ENCODE results near the gene NFATC3. TPM values are rescaled to one million over a fixed set of nuclear protein-coding genes. Genes with fewer than 3 reads are reported as not detected.
A peak's percentile ranks its signal among the peaks of the same experiment; 100 is the strongest.
"Not testable (repeated sequence)": the region's sequence is repeated elsewhere in the genome, so short reads cannot be mapped to it uniquely, and the experiment has no call there.

NFATC3 gene
- total RNA-seq, 2 experiments from 2014 or later, result 208 to 209 TPM

DNA sequence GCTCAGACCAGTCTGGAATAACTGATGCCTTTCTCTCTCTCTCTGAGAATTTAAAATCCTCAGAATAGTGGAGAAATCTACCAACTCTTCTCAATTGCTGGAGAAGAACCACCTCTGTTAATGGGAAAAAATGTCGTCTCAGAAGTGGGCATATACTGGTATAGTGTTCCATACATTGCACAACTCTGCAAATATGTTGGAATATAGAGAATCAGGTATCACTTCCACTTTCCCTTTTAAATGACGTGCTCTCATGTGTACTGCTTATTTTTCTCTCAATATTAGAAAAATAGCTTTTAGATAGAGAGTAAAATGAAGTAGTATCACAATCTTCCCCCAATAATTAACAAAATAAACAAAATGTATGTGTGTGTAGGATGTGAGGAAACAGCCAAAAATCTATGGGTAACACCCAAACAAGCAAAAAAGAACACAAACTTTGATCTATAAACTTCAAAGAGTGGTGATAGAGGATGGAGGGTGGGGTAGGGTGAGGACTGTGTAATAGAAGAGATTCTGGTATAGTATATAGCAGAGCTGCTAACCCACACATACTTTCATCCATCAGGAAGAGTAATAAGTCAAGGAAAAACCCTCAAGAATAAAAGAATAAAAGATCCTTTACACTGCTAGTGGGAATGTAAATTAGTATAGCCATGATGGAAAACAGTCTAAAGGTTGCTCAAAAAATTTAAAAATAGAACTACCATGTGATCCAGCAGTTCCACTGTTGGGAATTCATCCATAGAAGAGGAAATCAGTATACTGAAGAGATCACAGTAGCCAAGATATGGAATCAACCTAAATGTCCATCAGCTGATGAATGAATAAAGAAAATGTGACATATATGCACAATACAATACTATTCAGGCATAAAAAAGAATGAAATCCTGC is 46.9 kb downstream of the NFATC3 start:
- no peak for DNase-seq
- Mint-ChIP-seq H3K27ac (peak overlapping the region; percentile 8), H3K4me3 (no peak overlapping the region), H3K36me3 (ENCODE audit: low read depth) (peaks cover 71% of the 10 kb centered on the region), H3K9me3 (no peaks in the 10 kb centered on the region), H3K4me1 (peaks cover 40% of the 10 kb centered on the region), H3K27me3 (no peaks in the 10 kb centered on the region)
- ChIA-PET CTCF (interaction anchor here (0.6 to 1.1 kb wide), 3 partner anchors 36 to 160 kb away, joined by 3 read pairs; no protein-coding TSS in a partner anchor), POLR2A (interaction anchor here (0.9 to 1.4 kb wide), 3 partner anchors 10 to 12 kb away, joined by 3 to 4 read pairs (median 3); no protein-coding TSS in a partner anchor)

DNA sequence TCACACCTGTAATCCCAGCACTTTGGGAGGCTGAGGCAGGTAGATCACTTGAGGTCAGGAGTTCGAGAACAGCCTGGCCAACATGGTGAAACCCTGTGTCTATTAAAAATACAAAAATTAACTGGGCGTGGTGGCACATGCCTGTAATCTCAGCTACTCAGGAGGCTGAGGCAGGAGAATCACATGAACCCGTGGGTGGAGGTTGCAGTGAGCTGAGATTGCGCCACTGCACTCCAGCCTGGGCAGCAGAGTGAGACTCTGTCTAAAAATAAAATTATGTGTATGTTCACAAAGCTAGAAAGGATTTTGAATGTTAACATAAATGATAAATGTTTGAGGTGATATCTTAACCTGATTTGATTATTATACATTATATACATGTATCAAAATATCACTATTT is 47.8 kb downstream of the NFATC3 start:
- not testable (repeated sequence) for H3K27ac Mint-ChIP-seq, H3K4me3 Mint-ChIP-seq, H3K27me3 Mint-ChIP-seq, DNase-seq, H3K9me3 Mint-ChIP-seq
- ChIA-PET CTCF (interaction anchor here (0.6 to 1.1 kb wide), 2 partner anchors 36 to 161 kb away, joined by 3 read pairs; no protein-coding TSS in a partner anchor), POLR2A (interaction anchor here (0.7 to 1.5 kb wide), 4 partner anchors 10 to 13 kb away, joined by 3 to 4 read pairs (median 3); no protein-coding TSS in a partner anchor)
- Mint-ChIP-seq H3K36me3 (ENCODE audit: low read depth) (peaks cover 62% of the 10 kb centered on the region), H3K4me1 (peaks cover 40% of the 10 kb centered on the region)

- H3K9me3 Mint-ChIP-seq, result no peaks in the 10 kb centered on the region
- peaks cover 40% of the 10 kb centered on the region for H3K4me1 Mint-ChIP-seq
- POLR2A ChIA-PET, result no interaction called here
- DNase-seq, result no peak
- peaks cover 67% of the 10 kb centered on the region for H3K36me3 Mint-ChIP-seq (ENCODE audit: low read depth)
- H3K4me3 Mint-ChIP-seq, result no peak overlapping the region
- CTCF ChIA-PET, result no interaction called here
- no peaks in the 10 kb centered on the region for H3K27me3 Mint-ChIP-seq
- H3K27ac Mint-ChIP-seq, result no peak overlapping the region
These were observed 49.5 kb downstream of the NFATC3 start for GRCh38 chr16:68134644-68135043.

GRCh38 chr16:68136515-68136914 is 51.3 kb downstream of the NFATC3 start:
- CTCF ChIA-PET, result interaction anchor here (0.6 kb wide), 1 partner anchor 15 kb away, joined by 3 read pairs; no protein-coding TSS in a partner anchor
- Mint-ChIP-seq H3K36me3 (ENCODE audit: low read depth) (peaks cover 61% of the 10 kb centered on the region), H3K27me3 (no peaks in the 10 kb centered on the region), H3K4me1 (peaks cover 32% of the 10 kb centered on the region), H3K9me3 (no peaks in the 10 kb centered on the region), H3K4me3 (no peak overlapping the region), H3K27ac (no peak overlapping the region)
- DNase-seq, result no peak
- POLR2A ChIA-PET, result interaction anchor here (1.2 kb wide), 1 partner anchor 17 kb away, joined by 3 read pairs; no protein-coding TSS in a partner anchor

DNA sequence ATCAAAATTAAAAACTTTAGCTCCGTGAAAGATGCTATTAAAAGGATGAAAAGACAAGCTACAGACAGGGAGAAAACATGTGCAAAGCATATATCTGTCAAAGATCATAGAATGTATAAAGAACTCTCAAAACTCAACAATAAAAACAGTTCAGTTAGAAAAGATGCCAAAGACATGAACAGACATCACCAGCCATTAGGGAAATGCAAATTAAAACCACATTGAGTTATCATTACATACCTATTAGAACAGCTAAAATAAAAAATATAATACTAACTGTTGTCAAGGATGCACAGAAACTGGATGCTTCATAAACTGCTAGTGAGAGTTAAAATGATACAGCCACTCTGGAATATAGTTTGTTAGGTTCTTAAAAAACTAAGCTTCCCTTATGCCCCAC is 58.8 kb downstream of the NFATC3 start:
- Mint-ChIP-seq H3K27me3 (no peaks in the 10 kb centered on the region), H3K27ac (no peak overlapping the region), H3K4me3 (no peak overlapping the region), H3K36me3 (ENCODE audit: low read depth) (peaks cover 57% of the 10 kb centered on the region), H3K4me1 (peaks cover 46% of the 10 kb centered on the region), H3K9me3 (no peaks in the 10 kb centered on the region)
- CTCF ChIA-PET, result interaction anchor here (0.6 to 1.0 kb wide), 2 partner anchors 50 to 83 kb away, joined by 3 to 5 read pairs; no protein-coding TSS in a partner anchor
- POLR2A ChIA-PET, result interaction anchor here (2.0 kb wide), 1 partner anchor 58 kb away, joined by 7 read pairs; the partner anchor contains the start of gene NFATC3
- no peak for DNase-seq

DNA sequence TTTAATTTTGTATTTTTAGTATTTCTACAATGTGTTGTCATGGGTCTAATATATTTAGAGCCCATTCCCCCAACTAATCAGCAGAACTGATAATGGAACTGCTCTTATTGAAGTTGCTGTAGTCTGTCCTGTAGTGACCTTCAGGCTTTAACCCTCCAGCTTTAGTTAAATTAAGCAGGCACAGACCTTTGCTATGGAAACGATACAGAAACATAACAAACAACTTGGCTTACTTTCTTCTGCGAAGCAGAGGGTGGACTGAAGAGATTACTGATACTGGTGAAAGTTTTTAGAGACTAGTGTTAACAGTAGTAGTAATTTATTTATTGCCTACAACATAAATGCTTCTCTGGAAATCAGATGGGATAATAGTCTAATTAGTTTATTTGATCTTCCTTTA is 61.4 kb downstream of the NFATC3 start:
- DNase-seq, result no peak
- Mint-ChIP-seq H3K4me3 (no peak overlapping the region), H3K4me1 (peaks cover 39% of the 10 kb centered on the region), H3K27ac (no peak overlapping the region), H3K27me3 (no peaks in the 10 kb centered on the region), H3K36me3 (ENCODE audit: low read depth) (peaks cover 52% of the 10 kb centered on the region), H3K9me3 (no peaks in the 10 kb centered on the region)
- ChIA-PET POLR2A (interaction anchor here (1.0 kb wide), 1 partner anchor 61 kb away, joined by 3 read pairs; no protein-coding TSS in a partner anchor), CTCF (no interaction called here)

- Mint-ChIP-seq H3K27ac (no peak overlapping the region), H3K36me3 (ENCODE audit: low read depth) (peaks cover 46% of the 10 kb centered on the region), H3K27me3 (no peaks in the 10 kb centered on the region), H3K9me3 (no peaks in the 10 kb centered on the region), H3K4me1 (peaks cover 31% of the 10 kb centered on the region), H3K4me3 (no peak overlapping the region)
- POLR2A ChIA-PET, result interaction anchor here (1.0 kb wide), 1 partner anchor 61 kb away, joined by 3 read pairs; no protein-coding TSS in a partner anchor
- CTCF ChIA-PET, result no interaction called here
- no peak for DNase-seq
These were observed 62.3 kb downstream of the NFATC3 start for GRCh38 chr16:68147444-68147843.

GRCh38 chr16:68149596-68149995 is 64.4 kb downstream of the NFATC3 start:
- POLR2A ChIA-PET, result interaction anchor here (0.6 to 1.4 kb wide), 2 partner anchors 21 to 52 kb away, joined by 3 to 4 read pairs; no protein-coding TSS in a partner anchor

GRCh38 chr16:68155425-68155824 is 70.3 kb downstream of the NFATC3 start:
- DNase-seq, result no peak
- no peak overlapping the region for H3K27ac Mint-ChIP-seq
- peaks cover 55% of the 10 kb centered on the region for H3K36me3 Mint-ChIP-seq (ENCODE audit: low read depth)
- H3K27me3 Mint-ChIP-seq, result no peaks in the 10 kb centered on the region
- H3K4me3 Mint-ChIP-seq, result no peak overlapping the region
- no peaks in the 10 kb centered on the region for H3K9me3 Mint-ChIP-seq
- CTCF ChIA-PET, result no interaction called here
- POLR2A ChIA-PET, result no interaction called here
- peaks cover 3% of the 10 kb centered on the region for H3K4me1 Mint-ChIP-seq

More at GRCh38 chr16:68149596-68149995, 64.4 kb downstream of the NFATC3 start:
- Mint-ChIP-seq H3K27me3 (no peaks in the 10 kb centered on the region), H3K27ac (no peak overlapping the region), H3K9me3 (no peaks in the 10 kb centered on the region), H3K4me1 (peaks cover 29% of the 10 kb centered on the region), H3K36me3 (ENCODE audit: low read depth) (peaks cover 50% of the 10 kb centered on the region), H3K4me3 (no peak overlapping the region)
- CTCF ChIA-PET, result interaction anchor here (0.7 to 1.0 kb wide), 2 partner anchors 10 to 25 kb away, joined by 3 to 6 read pairs; no protein-coding TSS in a partner anchor
- no peak for DNase-seq

DNA sequence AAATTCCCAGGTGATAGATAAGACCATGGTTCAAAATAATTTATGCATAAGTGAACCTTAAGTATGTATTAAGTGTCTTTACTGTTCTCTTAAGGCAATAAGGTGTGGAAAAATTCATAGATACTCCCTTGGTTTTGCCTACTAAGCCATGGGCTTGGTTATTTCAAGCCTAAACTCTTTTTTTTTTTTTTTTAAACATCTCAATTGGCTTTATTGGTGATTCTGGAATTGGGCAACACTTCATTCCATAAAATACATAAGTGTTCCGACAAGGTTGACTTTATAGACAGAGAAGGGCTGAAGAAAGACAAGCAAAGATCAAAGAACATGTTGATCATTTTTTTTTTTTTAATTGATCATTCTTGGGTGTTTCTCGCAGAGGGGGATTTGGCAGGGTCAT is 77.2 kb downstream of the NFATC3 start:
- Mint-ChIP-seq H3K27ac (no peak overlapping the region), H3K27me3 (no peaks in the 10 kb centered on the region), H3K9me3 (peaks cover 3% of the 10 kb centered on the region), H3K36me3 (ENCODE audit: low read depth) (peaks cover 55% of the 10 kb centered on the region), H3K4me3 (no peak overlapping the region), H3K4me1 (no peaks in the 10 kb centered on the region)
- CTCF ChIA-PET, result no interaction called here
- DNase-seq, result no peak
- POLR2A ChIA-PET, result no interaction called here

DNA sequence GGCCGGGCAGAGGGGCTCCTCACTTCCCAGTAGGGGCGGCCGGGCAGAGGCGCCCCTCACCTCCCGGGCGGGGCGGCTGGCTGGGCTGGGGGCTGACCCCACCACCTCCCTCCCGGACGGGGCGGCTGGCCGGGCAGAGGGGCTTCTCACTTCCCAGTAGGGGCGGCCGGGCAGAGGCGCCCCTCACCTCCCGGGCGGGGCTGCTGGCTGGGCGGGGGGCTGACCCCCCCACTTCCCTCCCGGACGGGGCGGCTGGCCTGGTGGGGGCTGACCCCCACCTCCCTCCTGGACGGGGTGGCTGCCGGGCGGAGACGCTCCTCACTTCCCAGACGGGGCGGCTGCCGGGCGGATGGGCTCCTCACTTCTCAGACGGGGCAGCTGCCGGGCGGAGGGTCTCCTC is 78.1 kb downstream of the NFATC3 start:
- H3K4me3 Mint-ChIP-seq, CTCF ChIA-PET, H3K9me3 Mint-ChIP-seq, POLR2A ChIA-PET, H3K27me3 Mint-ChIP-seq, H3K27ac Mint-ChIP-seq, H3K4me1 Mint-ChIP-seq, DNase-seq: not testable (repeated sequence)
- H3K36me3 Mint-ChIP-seq (ENCODE audit: low read depth), result peaks cover 51% of the 10 kb centered on the region

GRCh38 chr16:68166264-68166663 is 81.1 kb downstream of the NFATC3 start:
- H3K27ac Mint-ChIP-seq, result no peak overlapping the region
- no peak for DNase-seq
- H3K4me3 Mint-ChIP-seq, result no peak overlapping the region
- H3K27me3 Mint-ChIP-seq, result no peaks in the 10 kb centered on the region
- ChIA-PET POLR2A (no interaction called here), CTCF (interaction anchor here (1.0 to 1.7 kb wide), 2 partner anchors 73 to 350 kb away, joined by 3 to 5 read pairs; no protein-coding TSS in a partner anchor)
- peaks cover 3% of the 10 kb centered on the region for H3K9me3 Mint-ChIP-seq
- no peaks in the 10 kb centered on the region for H3K4me1 Mint-ChIP-seq
- peaks cover 38% of the 10 kb centered on the region for H3K36me3 Mint-ChIP-seq (ENCODE audit: low read depth)

DNA sequence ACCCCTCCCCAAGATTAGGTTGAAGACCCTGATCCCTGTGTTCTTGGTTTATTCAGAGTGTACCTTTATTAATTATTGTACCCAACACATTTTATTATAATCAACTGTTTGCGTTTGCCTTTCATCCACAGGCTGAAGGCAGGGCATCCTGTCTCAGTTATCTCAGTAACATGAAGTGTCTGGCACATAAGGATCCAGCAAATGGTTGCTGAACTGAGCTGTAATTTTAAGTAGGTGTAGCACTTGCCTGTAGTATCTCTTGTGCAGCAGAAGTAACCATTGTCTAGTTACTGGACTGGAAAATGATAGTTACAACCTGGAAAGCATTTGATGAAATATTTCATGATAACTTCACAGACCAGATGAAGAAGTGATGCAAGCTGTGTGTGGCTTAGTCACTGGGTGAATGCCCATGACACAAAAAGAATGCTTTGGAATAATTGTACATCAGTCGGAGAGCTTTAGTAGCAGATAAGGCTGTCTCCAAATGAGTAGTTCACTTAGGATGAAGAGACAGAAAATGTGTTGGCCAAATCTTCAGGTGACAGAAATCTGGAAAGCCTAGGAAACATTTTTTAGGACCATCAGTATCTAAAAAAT is 94.1 kb downstream of the NFATC3 start:
- no peak for DNase-seq
- Mint-ChIP-seq H3K9me3 (no peaks in the 10 kb centered on the region), H3K27ac (no peak overlapping the region), H3K4me1 (peaks cover 15% of the 10 kb centered on the region), H3K4me3 (no peak overlapping the region), H3K36me3 (ENCODE audit: low read depth) (peaks cover 78% of the 10 kb centered on the region), H3K27me3 (no peaks in the 10 kb centered on the region)
- CTCF ChIA-PET, result interaction anchor here (1.3 to 1.8 kb wide), 2 partner anchors 12 to 16 kb away, joined by 3 to 8 read pairs; no protein-coding TSS in a partner anchor
- POLR2A ChIA-PET, result interaction anchor here (1.1 to 1.6 kb wide), 4 partner anchors 9 to 49 kb away, joined by 3 to 4 read pairs (median 4); no protein-coding TSS in a partner anchor
